IPS-18c (cell line): Measurements from ENCODE around the gene KXD1.
A peak's percentile ranks its signal among the peaks of the same experiment; 100 is the strongest.

Experiments
- H3K4me3 ChIP-seq: 2 replicates; pipeline ENCODE4 v1.7.0; 2013; ENCODE audit warnings: low read depth, mild to moderate bottlenecking, low read length, moderate library complexity; ENCODE audit not compliant: insufficient read depth
- H3K9me3 ChIP-seq: one replicate; pipeline ENCODE4 v1.6.1; 2013; ENCODE audit warnings: mild to moderate bottlenecking, low read length, moderate library complexity; ENCODE audit not compliant: control insufficient read depth, insufficient read depth

The KXD1 gene

DNA sequence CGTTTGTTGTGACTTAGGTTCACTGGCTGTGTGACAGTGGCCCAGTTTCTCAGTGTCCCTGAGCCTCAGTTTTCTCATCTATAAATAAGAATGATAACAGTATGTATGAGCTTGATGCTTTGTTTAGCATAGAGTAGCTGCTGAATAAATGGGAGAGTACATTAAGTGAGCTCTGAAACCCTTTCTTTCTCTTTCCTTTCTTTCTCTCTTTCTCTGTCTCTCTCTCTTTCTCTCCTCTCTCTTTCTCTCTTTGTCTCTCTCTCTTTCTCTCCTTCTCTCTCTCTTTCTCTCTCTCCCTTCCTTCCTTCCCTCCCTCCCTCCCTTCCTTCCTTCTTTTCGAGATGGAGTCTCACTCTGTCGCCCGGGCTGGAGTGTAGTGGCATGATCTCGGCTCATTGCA is 2.0 kb downstream of the KXD1 start:
- no peaks in the 10 kb centered on the region for H3K9me3 ChIP-seq
- H3K4me3 ChIP-seq, result no peak overlapping the region

DNA sequence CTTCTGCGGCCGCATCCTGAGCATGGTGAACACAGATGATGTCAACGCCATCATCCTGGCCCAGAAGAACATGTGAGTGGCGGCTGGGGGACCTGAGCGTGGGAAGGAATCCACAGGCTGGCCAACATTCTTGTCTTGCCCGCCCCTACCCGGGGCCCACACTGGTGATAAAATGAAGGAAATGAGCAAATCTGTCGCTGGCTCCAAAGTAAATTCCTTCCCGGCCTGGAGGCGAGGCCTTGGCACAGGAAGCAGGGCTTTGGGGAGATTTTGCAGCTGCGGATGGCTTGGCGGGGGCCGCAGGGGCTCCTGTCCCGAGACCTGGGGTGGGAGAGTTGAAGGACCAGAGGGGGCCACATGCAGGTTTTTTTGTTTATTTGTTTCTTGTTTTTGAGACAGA is 4.4 kb downstream of the KXD1 start:
- Histone ChIP-seq H3K4me3 (no peak overlapping the region), H3K9me3 (no peaks in the 10 kb centered on the region)

DNA sequence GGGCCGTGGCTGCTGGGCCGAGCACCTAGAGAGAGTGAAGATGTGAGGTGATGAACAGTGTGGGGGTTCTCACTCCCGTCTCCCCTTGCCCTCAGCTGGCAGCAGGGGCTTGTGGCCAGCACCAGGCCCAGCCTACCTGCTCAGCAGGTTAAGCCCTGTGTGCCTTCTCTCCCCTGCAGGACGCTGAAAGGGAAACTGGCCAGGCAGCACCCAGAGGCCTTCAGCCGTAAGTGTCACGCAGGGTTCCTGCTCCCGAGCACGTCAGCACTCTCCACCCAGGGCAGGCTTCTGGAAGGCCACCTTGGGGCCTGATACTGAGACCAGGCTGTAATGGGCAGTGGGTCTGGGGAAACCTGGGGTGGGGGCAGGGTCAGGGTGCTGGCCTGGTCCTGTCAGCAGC is 9.3 kb downstream of the KXD1 start:
- no peak overlapping the region for H3K4me3 ChIP-seq
- H3K9me3 ChIP-seq, result no peaks in the 10 kb centered on the region

DNA sequence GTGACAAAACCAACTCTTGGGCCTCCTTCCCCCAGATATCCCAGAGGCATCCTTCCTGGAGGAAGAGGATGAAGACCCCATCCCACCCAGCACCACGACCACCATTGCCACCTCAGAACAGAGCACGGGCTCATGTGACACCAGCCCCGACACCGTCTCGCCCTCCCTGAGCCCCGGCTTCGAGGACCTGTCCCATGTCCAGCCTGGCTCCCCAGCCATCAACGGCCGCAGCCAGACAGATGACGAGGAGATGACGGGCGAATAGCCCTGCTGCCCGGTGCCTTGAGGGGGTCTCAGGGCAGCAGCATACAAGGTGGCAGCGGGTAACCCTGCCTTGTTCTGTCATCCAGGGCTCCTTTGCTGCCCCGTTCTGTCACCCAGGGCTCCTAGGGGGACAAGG is 10.7 kb downstream of the KXD1 start:
- H3K9me3 ChIP-seq, result peaks cover under 1% of the 10 kb centered on the region
- H3K4me3 ChIP-seq, result no peak overlapping the region

DNA sequence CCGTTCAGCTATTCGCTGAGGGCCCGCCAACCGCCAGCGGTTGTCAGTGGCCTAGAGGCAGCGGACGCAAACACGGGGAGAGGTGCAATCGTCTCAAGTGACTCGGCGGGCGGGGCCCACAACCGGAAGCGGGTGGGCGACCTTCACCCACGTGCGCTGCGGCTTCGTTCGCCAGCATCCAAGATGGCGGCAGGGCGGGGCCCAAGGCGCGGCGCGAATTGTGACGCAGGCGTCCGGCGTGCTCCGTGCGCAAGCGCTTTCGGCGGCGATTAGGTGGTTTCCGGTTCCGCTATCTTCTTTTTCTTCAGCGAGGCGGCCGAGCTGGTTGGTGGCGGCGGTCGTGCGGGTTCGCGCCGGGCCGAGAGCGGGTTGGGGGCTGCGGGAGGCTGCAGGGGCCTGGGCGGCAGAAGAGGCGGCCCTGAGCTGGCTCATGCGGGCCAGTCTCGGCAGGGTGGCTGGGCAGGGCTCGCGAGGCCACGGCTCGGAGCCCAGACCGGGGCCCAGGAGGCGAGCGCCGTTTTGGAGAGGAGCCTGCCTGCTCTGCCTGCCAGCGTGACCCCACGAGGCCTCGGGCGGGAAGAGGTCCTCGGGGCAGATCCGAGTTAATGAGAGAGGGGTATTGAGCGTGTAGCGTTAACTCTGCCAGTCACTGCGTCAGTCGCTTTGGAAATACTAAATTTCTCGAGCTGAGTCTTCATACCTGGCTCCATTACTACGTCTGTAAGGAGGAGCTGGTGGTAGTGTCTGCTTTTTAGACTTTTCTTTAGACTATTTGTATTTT is 14.1 kb downstream of the KXD1 start, which contains the start of gene UBA52:
Gene UBA52 (plus strand): TSS at position 294 of the 781 bp plus-strand sequence. CDS start 1,444 bp downstream, outside the sequence.
- Histone ChIP-seq H3K4me3 (peak within 1 kb of the TSS; percentile 98), H3K9me3 (peaks cover 4% of the 10 kb centered on the region)

DNA sequence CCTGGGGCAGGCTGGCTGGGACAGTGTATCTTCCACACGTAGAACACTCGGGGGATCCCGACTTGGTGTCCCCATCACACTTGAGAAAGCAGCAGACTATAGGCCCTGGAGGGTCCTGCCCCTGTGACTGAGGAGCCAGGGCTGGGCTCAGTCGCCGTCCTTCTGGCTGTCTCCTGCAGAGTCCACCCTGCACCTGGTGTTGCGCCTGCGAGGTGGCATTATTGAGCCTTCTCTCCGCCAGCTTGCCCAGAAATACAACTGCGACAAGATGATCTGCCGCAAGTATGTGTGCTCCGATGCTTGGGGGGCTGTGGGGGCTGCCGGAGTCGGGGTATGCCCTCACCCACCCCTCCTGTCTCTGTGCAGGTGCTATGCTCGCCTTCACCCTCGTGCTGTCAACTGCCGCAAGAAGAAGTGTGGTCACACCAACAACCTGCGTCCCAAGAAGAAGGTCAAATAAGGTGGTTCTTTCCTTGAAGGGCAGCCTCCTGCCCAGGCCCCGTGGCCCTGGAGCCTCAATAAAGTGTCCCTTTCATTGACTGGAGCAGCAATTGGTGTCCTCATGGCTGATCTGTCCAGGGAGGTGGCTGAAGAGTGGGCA is 17.1 kb downstream of the KXD1 start:
- H3K4me3 ChIP-seq, result no peak overlapping the region
- peaks cover 4% of the 10 kb centered on the region for H3K9me3 ChIP-seq

DNA sequence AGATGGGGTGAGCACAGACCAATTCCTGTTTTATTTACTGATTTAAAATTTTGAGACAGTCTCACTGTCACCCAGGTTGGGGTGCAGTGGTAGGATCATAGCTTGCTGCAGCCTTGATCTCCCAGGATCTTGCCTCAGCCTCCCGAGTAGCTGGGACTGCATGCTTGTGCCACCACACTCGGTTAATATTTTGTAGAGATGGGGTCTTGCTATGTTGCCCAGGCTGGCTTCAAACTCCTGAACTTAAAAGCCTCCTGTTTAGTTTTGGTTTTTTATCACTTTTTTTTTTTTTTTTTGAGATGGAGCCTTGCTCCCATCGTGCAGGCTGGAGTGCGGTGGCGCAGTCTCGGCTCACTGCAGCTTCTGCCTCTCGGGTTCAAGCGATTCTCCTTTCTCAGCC is 18.7 kb downstream of the KXD1 start:
- Histone ChIP-seq H3K9me3 (peaks cover 4% of the 10 kb centered on the region), H3K4me3 (no peak overlapping the region)

DNA sequence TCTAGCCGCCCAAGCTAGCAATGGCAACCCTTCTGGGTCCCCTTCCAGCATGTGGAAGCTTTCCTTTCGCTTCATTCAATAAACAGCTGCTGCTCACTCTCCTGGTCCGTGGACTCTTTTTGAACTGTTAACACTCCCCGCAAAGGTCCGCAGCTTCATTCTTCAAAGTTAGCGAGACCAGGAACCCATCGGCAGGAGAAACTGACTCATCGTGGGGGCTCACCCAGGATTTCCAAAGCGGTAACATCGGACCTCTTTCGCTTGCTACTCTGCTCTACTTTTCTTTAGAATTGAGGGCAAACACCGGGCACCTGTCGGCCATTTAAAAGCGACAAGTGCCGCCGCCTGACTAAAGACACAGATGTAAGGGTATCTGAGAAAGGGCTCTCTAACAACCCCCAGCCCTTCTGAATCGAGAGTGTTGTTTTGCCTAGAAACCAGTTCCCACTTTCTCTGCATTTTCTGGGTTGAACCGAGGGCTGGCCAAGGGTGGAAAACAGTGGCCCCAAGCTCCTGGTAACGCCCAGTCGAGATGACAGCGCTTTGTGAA is 19.8 kb downstream of the KXD1 start:
- peaks cover 4% of the 10 kb centered on the region for H3K9me3 ChIP-seq
- H3K4me3 ChIP-seq, result no peak overlapping the region

DNA sequence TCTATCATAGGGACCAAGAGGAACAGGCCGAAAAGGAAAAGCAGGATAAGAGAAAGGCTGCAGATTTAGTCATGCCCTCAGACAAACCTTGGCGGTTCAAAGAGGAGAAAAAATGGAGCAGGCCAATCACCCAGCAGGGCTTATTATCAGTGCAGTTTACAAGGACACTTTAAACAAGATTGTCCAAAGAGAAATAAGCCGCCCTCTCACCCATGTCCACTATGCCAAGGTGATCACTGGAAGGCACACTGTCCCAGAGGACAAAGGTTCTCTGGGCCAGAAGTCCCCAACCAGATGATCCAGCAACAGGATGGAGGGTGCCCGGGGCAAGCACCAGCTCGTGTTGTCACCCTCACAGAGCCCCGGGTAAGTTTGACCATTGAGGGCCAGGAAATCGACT is 22.6 kb downstream of the KXD1 start:
- H3K9me3 ChIP-seq, result no peaks in the 10 kb centered on the region
- no peak overlapping the region for H3K4me3 ChIP-seq

DNA sequence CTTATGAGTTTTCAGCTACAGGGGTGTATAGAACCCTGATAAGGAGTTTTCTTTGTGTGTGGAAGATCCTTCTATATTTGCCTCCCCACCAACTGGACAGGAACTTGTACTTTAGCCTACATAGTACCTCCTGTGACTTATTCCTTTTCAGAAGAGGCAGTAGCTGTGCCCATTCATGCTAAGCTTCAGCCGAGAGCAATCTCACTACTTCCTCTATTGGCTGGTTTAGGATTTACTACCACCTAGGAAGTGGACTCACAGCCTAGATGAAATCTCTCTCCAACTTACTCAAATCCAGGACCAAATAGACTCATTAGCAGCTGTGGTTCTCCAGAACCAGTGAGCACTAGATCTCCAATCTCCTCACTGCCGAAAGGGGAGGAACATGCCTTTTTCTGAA is 28.6 kb downstream of the KXD1 start:
- H3K9me3 ChIP-seq, result no peaks in the 10 kb centered on the region
- no peak overlapping the region for H3K4me3 ChIP-seq

DNA sequence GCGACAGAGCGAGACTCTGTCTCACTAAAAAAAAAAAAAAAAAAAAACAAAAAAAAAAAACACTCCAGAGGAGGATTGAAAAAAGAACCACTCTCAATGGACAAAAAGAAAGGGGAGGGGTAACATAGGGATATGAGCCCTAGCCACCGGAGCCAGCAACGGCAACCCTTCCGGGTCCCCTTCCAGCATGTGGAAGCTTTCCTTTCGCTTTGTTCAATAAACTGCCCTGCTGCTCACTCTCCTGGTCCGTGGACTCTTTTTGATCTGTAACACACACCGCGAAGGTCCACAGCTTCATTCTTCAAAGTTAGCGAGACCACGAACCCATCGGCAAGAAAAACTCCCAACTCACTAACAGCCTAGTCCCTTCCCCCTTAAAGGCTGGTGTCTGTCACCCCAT is 29.9 kb downstream of the KXD1 start:
- no peaks in the 10 kb centered on the region for H3K9me3 ChIP-seq
- H3K4me3 ChIP-seq, result no peak overlapping the region

DNA sequence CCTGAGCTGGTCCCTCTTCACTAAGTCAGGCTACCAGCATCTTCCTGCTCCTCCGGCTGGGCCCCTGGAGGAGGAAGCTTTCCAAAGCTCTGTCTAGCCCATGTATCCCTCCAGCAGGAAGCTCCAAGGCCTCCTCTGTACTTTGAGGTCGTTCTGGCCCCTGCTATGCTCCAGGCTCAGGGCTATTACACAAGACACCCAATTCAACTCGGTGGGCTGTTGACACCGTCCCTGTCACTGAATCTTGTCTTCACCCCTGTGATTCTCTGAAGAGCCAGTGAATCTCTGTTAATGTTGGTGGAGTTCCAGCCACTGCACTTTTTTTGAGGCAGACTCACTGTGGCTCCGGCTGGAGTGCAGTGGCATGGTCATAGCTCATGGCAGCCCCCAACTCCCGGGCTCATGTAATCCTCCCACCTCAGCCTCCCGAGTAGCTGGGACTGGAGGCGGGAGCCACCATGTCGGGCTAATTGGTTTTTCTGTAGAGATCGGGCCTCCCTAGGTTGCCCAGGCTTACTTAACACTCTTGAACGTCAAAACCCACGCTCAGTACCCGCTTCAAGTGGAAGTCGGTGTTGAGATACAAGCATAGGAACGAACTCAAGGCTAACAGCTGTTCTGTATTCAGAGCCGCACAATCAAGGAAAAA is 30.4 kb downstream of the KXD1 start:
- no peaks in the 10 kb centered on the region for H3K9me3 ChIP-seq
- peak overlapping the region; percentile 99 for H3K4me3 ChIP-seq

DNA sequence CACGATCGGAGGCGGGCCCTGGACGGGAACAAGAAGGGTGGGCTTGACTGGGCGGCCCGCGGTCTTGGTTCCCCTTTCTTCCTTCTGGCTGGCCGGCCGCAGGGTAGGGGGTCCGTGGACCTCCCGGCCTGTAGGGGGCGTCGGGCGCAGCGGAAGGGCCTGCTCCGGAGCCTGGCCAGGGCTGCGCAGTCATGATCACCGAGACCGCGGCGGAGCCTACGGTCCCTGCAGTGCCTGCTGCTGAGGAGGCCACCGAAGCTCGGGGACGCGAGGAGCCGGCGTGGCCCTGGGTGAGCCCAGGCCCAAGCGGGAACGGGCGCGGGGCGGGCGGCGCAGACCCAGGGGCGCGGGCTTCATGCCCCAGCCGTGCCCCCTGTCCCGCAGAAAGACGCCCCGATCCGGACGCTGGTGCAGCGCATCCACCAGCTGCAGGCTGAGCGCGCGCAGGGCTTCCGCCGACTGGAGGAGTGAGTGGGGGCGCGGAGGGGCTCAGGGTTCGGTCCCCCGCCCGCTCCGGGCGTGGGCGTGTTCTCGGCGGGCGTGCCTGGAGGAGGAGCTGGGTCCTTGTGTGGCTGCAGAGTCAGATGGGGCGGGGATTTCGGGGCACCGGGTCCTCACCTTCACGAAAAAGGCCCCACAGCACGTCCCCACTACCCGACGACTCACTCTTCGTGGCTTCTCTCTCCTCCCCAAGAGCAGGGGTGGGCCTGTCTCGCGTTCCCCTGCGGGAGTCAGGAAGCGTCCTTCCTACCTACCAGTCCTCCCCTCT is 31.1 kb downstream of the KXD1 start, which contains the start of gene REX1BD:
Gene REX1BD (plus strand): TSS at position 188 of the 769 bp plus-strand sequence. CDS start 4 bp downstream, at position 192.
- peak within 1 kb of the TSS; percentile 99 for H3K4me3 ChIP-seq
- H3K9me3 ChIP-seq, result no peaks in the 10 kb centered on the region

DNA sequence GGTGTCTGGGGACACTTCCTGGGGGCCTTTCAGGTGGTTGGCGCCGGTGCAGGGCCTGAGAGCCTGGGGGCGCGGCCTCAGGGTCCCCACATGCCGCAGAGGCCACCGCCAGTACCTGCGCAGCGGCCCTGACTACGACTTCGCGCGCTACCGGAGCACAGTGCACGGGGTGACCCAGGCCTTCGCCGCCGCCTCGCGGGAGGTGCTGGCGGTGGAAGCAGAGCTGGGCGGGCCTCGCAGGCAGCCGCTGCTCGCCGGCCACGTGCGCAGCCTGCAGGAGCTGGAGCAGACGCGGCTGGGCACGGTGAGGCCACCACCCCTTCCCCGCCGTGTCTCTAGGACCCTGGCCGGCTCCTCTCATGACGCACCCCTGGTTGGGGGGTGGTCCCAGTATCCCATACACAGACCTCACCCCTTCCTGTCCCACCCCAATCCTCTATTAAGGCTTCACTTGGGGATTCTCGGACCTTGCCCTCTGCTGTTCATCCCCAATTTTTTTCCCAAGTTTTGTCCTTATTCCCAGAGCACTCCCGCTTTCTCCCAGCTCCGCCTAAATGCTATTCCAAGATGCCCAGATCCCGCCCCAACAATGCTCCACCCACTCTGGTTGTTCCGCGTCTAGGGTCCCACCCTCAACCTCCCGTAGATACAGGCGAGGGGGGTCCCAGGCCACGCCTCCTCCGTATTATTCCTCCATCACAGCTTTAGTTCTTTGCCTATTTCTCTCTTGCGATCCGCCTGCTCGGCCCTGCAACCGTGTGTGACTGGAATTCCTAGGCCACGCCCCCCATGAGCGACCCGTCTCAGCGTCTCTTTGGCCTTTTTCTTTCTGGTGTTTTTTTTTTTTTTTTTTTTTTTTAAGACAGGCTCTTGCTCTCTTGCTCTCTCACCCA is 32.0 kb downstream of the KXD1 start:
- H3K4me3 ChIP-seq, result peak overlapping the region; percentile 99
- no peaks in the 10 kb centered on the region for H3K9me3 ChIP-seq

DNA sequence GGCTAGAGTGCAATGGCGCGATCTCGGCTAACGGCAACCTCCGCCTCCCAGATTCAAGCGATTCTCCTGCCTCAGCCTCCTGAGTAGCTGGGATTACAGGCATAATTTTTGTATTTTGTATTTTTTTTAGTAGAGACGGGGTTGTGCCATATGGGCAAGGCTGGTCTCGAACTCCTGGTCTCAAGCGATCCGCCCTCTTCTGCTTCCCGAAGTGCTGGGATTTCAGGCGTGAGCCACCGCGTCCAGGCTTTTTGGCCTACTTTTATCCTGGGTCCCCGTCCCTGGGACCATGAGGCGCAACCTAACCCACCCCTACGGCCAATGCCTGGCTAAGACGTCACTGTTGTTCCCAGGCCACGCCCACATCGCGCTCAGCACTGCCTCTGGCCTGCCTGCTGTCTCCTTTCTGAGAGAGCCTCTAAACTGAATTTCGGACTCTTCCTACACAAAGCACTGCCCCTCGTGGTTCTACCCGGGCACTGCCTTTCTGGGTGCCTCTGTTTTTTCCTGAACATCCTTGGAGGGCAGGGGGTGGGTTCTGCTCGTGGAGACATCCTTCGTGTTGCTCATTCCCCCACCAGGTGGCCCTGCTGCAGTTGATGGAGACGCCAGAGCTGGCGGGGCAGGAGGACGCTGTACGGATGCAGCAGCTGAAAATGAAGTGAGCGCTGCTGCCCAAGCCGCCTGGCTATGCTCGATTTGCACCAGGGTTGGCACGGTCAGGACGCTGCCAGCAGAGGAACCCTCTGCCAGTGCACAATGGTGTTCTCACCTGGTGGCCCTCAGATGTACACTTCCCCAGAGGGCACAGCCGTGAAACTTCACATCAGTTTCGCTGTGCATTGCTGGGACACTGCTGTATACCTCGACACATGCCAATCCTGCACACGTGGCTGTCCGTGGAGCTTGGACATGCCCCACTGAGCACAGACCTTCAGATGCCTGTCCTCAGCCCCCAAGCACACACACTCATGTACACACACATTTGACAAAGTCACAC is 32.9 kb downstream of the KXD1 start:
- H3K4me3 ChIP-seq, result peak overlapping the region; percentile 99; the same call in 1 of the 2 replicates
- H3K9me3 ChIP-seq, result no peaks in the 10 kb centered on the region
